Limb (tissue), 2 donors: ENCODE measurements around the gene PTK7.
A peak's percentile ranks its signal among the peaks of the same experiment; 100 is the strongest.
"Not testable (repeated sequence)": the region's sequence is repeated elsewhere in the genome, so short reads cannot be mapped to it uniquely, and the experiment has no call there.

ENCODE experiments used
- DNase-seq, 2 donors: peaks; one replicate each; pipeline ENCODE4 v3.0.0-alpha.2; 2016; ENCODE audit errors: extremely low spot score in 2 of 2

Gene PTK7

GRCh38 chr6:43054206-43054943 lies 21.7 kb upstream of the PTK7 start:
- peak in 1 of 2 donors; percentile 47 for DNase-seq

- no peak for DNase-seq
Measured at GRCh38 chr6:43055966-43056365, 20.1 kb upstream of the PTK7 start.

DNA sequence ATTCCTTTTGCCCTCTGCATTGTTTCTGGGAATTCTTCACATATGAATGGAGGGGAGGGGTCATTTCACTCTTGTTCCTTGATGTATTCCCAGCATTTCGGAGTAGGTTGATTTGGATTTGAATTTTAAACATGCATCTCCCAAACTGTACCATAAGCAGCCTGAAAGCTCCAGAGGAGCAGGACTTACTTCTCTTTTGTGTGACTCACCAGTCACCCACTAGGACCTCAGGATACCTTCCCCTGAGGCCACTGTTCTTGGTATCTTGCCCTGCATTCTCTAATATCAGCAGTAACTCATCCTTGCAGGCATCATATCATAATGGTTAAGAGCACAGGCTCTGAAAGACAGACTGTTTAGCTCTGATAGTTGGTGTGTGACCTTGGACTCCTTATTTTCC lies 17.6 kb upstream of the PTK7 start:
- no peak for DNase-seq

GRCh38 chr6:43059168-43060033 lies 16.7 kb upstream of the PTK7 start, which contains the start of the genes KLC4 and MRPL2:
TSS of gene KLC4 (plus strand) at chr6:43059631. CDS start at chr6:43061336, 1,705 bp downstream.
TSS of gene MRPL2 (minus strand) at chr6:43059434. CDS start at chr6:43059381, 53 bp downstream.
- peak; percentile 98 to 99 for DNase-seq

GRCh38 chr6:43060034-43060754 lies 15.9 kb upstream of the PTK7 start:
- DNase-seq: peak in 1 of 2 donors; percentile 35

- no peak for DNase-seq
Measured at GRCh38 chr6:43060755-43061633, 15.1 kb upstream of the PTK7 start.

- DNase-seq: no peak
Measured at GRCh38 chr6:43061861-43062260, 14.3 kb upstream of the PTK7 start.

GRCh38 chr6:43062818-43063217 lies 13.3 kb upstream of the PTK7 start:
- no peak for DNase-seq

GRCh38 chr6:43070028-43070632 lies 6.0 kb upstream of the PTK7 start:
- DNase-seq: peak in 1 of 2 donors; percentile 46

DNA sequence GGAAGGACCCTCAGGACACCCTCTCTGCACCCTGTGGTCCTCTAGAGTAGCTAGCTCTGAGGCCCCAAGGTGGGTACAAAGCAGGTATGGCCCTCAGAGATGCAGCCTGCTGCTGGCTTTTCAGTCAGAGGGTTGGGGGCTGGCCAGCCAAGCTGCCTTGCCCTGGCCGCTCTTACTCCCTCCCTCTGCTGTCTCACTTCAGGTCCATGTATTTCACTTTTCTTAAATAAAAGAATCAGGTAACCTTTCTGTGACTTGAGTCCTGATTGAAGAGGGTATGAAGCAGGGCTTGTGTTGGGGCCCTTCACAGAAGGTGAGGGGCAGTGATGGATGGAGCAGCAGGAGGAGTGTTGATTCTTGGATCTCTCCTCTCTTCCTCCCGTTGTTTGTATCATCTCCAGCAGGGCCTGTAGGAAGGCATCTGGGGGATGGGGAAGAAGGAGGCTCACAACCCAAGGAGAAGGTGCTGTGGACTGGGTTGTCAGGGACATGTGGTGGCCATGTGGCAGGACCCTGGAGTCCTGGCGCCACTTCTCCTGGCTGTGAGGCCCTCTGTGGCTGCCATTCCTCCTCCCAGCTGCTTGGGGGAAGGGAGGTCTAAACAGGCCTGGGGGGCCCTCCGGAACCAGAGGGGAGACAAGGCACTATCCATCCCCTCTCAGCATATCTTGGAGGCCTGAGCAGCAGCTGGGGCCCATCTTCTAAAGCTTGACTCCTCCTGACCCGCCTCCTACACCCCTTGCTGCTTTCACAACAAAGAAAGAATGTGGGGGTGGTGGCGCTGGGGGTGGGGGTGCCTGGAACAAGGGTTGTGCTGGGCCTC lies 1.1 kb upstream of the PTK7 start:
- DNase-seq: peak; percentile 33 to 71

DNA sequence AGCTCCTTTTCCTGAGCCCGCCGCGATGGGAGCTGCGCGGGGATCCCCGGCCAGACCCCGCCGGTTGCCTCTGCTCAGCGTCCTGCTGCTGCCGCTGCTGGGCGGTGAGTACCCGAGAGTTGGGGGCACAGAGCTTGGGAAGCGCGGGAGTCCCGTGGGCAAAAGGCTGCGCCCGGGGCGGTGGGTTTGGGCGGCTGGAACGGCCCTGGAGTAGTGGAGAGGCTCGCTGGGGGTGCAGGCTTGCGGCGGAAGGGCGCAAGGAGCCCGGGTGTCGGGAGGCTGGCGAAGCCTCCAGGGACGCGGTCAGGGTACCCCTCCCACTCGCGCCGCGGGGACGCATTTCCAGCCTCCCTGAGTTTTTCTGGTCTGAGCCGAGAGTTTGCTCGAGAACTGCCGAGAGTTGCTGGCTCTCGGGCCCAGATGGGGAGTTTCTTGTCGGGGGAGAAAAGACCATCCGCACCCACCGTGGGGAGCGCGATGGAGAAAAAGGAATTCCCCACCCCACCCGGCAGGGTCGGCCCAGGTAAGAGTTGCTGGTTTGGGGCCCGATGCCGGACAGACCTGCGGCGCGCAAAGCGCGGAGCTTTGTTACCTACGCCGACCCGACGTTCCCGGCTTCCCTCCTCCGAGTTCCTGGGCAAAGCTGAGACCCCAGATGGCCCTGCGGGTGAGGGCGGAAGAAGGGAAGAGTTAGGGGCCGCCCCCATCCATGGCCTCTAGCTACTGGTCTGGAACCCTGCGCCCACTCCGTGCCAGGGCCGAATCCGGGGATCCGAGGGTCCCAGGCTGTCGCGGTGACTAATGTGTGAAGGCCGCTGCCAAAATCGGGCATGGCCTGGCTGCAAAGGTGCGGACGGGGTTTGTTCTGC lies 584 bp downstream of the PTK7 start:
- DNase-seq: peak in 1 of 2 donors; percentile 71

GRCh38 chr6:43077333-43077809 lies 1.3 kb downstream of the PTK7 start:
- DNase-seq: no peak

DNA sequence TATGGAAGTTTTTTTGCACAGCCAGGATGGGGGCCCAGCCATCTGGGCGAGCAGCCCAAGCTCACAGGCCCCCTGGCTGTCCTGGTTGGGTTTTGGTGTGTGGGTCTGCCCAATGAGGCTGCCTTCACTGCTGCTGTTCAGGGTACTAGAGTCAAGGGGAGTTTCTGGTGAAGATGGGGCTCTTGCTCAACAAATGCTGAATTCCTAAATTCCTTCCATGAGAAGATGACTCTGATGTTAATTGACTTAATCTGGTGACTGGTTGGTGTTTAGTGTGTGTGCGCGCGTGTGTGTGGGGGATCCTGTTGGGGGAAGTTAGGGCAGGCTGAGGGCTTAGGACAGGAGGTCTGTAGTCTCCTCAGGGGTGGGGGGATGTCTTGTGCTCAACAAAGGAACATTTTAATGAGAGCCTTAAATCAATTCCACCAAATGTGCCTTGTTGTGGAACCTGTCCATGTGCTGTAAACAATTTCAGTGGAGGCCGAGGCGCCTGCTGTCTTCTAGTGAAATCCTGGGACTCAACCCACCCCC lies 1.9 kb downstream of the PTK7 start:
- no peak for DNase-seq

DNA sequence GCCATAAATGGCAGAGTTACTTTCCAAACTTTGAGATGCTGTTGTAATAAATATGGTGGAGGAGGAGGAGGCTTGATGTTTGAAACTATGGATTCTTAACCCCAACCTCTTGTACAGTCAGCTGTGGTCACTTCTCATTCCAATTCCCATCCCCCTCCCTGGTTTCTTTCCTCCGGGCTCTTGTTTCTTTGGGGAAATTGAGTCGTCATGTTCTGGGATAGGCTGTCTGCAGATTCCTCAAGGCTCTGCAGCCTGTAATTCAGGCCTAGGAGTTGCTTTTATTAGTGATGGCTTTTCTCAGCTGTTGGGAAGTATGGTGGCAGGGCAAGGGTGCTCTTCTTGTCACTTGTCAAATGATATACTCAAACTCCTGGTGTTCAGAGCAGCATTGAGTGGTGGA lies 2.6 kb downstream of the PTK7 start:
- DNase-seq: no peak

DNA sequence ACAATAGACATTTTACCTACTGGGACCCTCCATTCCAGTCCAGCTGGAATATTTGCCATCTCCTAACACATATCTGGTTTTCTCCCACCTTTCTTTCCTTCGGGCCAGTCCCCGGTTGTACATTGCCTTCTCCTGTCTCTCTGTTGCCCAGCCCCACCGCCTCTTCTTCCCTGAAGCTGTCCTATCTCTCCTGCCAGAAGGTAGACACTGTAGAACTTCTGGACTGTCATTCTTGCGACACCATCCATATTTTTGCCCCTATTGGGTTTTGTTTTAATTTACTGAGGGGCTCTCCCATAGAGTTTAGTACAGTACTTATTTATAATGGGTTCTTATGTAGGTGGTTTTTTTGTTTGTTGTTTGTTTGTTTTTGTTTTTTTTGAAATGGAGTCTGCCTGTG lies 4.9 kb downstream of the PTK7 start:
- no peak for DNase-seq

GRCh38 chr6:43081922-43082321 lies 5.8 kb downstream of the PTK7 start:
- not testable (repeated sequence) for DNase-seq

DNA sequence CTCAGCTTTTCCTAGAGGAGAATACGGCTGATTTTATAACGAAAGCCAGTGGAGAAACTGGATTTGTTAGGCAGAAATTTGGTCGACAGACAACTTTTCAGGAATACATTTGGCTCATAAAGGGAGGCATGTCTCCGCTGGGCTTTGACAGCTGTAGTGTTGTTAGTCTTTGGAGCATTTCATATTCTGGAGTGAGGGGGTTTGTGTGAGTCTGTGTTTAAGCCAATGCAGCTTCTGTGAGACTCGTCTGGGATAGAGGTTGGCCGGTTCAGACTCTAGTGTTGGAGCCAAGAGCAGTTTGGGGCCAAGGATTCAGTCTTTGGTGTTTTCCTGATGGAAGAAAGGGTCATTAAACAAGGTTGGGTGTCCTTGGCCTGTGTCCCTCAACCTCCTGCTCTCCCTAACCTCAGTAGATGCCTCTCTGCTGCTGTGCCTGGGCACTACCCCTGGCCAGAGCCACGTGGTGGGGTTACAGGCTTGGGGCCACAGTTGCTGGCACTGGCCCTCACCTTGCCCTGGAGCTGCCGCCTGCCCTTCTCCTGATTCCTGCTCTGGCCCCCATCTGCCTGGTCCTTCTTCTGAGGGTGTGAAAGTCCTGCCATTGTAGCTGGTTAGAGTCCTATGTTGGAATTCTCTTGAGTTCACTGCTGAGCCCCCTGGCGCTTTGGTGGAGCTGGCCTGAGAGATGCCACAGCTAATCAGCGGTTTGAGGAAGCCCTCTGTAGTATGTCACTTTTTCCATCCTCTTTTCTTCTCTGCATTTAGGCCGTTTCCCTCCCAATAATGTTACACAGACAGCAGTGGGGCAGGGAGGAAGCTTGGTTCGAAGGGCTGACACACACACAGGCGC lies 6.9 kb downstream of the PTK7 start:
- DNase-seq: peak in 1 of 2 donors; percentile 36
